SHP77 treated with DMSO at 0.1 percent for 48 hours (cell line): ENCODE data around the gene PCDHGB2.
"Not testable (repeated sequence)": the region's sequence is repeated elsewhere in the genome, so short reads cannot be mapped to it uniquely, and the experiment has no call there.

Experiments used
- DNase-seq: peaks from one replicate; lab custom pipeline; 2025; lab: John Stamatoyannopoulos, UW

Gene PCDHGB2

DNA sequence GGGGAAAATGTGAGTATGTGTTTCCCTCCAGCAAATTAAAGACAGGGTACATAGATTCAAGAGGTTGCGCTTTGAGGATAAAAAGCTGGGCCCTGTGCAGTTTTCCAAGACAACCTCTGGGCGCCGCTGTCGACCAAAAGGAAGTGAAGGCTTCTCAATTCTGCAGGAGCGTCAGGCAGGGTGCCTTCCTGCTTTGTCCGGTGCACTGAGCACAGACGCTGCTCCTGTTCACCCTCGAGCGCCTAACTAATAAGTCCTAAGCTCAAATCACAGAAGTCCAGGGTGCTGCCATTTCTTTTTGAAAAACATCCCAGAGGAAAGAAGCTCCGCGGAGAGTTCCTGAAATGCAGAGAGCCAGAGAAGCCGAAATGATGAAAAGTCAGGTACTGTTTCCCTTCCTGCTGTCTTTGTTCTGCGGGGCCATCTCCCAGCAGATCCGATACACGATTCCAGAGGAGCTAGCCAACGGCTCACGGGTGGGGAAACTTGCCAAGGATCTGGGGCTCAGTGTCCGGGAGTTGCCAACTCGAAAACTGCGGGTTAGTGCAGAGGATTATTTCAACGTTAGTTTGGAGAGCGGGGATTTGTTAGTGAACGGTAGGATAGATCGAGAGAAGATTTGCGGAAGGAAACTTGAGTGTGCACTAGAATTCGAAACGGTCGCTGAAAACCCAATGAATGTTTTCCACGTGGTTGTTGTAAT, 9.7 kb upstream of the PCDHGB2 start, which contains the start of gene PCDHGB1:
TSS of gene PCDHGB1 (plus strand) at position 183 of the 703 bp plus-strand sequence. CDS start at position 345, 162 bp downstream.
- DNase-seq = no peak

DNA sequence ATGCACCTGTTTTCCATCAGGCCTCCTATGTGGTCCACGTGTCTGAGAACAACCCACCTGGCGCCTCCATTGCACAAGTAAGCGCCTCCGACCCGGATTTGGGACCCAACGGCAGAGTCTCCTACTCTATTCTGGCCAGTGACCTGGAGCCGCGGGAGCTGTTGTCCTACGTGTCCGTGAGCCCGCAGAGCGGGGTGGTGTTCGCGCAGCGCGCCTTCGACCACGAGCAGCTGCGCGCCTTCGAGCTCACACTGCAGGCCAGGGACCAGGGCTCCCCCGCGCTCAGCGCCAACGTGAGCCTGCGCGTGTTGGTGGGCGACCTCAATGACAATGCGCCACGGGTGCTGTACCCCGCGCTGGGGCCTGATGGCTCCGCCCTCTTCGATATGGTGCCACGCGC, 8.2 kb upstream of the PCDHGB2 start:
- DNase-seq = no peak

DNA sequence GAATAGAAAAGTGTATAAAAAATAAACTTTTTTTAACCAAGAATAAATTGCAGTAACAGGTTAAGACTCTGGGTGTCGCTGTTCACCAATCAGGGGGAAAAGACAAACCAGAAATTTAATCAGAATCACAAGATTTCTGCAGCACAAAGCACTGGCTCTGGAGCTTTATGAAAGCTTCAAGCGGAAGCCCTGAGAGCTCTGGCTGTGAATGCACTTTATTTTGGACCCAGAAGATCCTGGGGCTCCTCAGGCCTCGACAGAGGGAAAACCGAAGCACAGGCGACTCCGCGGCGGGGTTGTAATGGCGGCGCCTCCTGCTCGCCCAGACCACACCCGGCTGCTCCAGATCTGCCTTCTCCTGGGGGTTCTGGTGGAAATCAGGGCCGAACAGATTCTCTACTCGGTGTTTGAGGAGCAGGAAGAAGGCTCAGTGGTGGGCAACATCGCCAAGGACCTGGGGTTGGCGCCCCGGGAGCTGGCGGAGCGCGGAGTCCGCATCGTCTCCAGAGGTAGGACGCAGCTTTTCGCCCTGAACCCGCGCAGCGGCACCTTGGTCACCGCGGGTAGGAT, 4.8 kb upstream of the PCDHGB2 start, which contains the start of gene PCDHGA4:
TSS of gene PCDHGA4 (plus strand) at position 122 of the 570 bp plus-strand sequence. CDS start at position 209, 87 bp downstream.
- DNase-seq = no peak

DNA sequence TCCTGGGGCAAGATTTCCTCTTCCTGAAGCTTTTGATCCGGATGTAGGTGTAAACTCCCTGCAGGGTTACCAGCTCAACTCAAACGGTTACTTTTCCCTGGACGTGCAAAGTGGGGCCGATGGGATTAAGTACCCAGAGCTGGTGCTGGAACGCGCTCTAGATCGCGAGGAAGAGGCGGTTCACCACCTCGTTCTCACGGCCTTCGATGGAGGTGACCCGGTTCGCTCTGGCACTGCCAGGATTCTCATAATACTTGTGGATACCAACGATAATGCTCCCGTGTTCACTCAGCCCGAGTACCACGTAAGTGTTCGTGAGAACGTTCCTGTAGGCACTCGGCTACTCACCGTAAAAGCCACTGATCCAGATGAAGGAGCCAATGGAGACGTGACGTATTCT, 4.2 kb upstream of the PCDHGB2 start:
- DNase-seq = no peak

DNA sequence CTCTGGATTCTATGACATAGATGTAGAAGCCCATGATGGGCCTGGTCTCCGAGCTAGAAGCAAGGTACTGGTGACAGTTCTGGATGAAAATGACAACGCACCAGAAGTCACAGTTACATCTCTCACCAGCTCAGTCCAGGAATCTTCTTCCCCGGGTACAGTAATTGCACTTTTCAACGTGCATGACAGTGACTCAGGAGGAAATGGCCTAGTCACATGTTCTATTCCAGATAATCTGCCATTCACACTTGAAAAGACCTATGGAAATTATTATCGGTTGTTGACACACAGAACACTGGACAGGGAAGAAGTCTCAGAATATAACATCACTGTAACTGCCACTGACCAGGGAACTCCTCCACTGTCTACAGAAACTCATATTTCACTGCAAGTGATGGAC, 3.7 kb upstream of the PCDHGB2 start:
- DNase-seq = no peak

DNA sequence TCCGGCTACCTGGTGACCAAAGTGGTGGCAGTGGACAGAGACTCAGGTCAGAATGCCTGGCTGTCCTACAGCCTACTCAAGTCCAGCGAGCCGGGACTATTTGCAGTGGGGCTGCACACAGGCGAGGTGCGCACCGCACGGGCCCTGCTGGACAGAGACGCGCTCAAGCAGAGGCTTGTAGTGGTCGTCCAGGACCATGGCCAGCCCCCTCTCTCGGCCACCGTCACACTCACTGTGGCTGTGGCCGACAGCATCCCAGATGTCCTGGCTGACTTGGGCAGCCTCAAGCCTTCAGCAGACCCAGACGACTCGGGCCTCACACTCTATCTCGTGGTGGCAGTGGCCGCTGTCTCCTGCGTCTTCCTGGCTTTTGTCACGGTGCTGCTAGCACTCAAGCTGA, 2.8 kb upstream of the PCDHGB2 start:
- DNase-seq = no peak

DNA sequence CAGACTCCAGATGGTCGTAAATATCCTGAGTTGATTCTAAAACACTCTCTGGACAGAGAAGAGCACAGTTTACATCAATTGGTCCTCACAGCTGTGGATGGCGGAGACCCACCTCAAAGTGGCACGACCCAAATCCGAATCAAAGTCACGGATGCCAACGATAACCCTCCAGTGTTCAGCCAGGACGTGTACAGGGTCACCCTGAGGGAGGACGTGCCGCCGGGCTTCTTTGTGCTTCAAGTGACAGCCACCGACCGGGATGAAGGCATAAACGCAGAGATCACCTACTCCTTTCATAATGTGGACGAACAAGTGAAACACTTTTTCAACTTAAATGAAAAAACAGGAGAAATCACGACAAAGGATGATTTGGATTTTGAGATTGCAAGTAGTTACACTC, 891 bp downstream of the PCDHGB2 start:
- DNase-seq = no peak

DNA sequence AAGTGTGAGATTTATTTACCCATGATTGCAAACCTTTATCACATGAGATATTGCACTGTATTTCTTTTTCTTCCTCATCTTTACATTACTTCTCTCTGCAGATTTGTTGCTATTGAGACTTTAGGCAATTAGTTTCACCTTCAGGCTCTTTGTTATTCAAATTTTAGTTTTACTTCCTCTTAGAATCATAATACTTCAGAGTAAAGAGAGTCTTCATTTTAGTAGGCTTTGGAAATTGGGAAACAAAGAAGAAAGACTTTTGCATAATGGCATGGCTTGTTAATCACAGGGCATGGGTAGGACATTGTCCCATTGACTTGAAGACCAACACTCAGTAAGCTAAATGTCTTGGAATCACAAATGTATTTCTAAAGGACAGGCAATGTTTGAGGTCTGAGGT, 2.9 kb downstream of the PCDHGB2 start:
- no peak for DNase-seq

DNA sequence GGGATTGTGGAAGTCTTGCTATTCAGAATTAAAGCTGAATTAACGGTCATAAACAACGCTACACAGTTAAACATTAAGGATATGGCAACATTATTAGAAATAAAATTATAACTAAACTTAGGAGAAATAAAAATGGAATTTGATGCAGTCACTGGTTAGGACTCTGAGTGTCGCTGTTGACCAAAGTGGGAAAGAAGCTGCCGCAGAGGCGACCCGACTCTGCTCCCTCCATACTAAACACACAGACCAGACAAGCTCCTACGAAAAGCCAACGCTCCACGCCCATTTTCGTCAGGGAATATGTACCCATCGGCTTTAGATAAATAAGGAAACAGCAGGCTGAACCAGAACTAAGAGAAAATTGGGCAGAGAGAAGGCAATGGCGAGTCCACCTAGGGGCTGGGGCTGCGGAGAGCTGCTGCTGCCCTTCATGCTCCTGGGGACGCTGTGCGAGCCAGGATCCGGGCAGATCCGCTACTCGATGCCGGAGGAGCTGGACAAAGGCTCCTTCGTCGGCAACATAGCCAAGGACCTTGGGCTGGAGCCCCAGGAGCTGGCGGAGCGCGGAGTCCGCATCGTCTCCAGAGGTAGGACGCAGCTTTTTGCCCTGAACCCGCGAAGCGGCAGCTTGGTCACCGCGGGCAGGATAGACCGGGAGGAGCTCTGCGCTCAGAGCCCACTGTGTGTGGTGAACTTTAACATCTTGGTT, 4.3 kb downstream of the PCDHGB2 start, which contains the start of gene PCDHGA5:
TSS of gene PCDHGA5 (plus strand) at position 211 of the 709 bp plus-strand sequence. CDS start at position 380, 169 bp downstream.
- DNase-seq = no peak

DNA sequence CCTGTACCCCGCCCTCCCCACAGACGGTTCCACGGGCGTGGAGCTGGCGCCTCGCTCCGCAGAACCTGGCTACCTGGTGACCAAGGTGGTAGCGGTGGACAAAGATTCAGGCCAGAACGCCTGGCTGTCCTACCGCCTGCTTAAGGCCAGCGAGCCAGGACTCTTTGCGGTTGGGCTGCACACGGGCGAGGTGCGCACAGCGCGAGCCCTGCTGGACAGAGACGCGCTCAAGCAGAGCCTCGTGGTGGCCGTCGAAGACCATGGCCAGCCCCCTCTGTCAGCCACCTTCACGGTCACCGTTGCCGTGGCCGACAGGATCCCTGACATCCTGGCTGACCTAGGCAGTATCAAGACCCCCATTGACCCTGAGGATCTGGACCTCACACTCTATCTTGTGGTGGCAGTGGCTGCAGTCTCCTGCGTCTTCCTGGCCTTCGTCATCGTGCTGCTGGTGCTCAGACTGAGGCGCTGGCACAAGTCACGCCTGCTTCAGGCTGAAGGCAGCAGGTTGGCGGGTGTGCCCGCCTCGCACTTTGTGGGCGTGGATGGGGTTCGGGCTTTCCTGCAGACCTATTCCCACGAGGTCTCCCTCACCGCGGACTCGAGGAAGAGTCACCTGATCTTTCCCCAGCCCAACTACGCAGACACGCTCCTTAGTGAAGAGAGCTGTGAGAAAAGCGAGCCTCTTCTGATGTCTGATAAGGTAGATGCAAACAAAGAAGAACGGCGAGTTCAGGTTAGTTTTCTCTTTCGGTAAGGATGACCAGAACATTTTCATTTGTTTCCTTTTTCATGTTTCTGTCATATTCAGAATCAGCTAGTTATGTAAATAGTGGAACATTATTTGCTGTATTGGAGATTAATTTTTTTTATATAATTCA, 6.5 kb downstream of the PCDHGB2 start:
- DNase-seq = no peak

DNA sequence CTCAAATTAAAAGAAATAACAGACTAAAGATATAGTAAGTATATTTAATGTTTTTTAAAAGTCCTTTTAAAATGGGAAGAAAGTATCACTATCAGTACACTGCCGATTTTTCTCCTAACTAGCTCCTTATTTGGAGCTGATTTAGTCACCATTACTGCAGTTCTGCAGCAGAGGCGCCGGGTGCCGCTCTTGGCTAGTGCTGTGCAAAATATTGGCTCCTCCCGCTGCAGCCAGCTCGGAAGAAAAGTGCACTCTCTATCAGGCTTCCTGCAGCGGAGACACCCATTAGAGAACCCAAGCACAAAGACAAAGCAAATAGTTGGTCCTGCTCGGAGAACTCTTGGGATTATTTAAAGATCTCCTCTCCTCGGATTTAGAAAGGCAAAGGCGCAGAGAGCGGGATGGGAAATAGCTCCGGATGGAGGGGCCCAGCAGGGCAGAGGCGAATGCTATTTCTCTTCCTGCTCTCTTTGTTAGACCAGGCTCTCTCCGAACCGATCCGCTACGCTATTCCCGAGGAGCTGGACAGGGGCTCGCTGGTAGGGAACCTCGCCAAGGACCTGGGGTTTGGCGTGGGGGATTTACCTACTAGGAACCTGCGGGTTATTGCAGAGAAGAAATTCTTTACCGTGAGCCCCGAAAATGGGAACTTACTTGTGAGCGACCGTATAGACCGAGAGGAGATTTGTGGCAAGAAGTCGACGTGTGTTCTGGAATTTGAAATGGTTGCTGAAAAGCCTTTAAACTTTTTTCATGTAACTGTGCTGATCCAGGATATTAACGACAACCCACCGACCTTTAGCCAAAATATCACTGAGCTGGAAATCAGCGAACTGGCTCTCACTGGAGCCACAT, 10.4 kb downstream of the PCDHGB2 start, which contains the start of gene PCDHGB3:
TSS of gene PCDHGB3 (plus strand) at position 249 of the 855 bp plus-strand sequence. CDS start at position 402, 153 bp downstream.
- DNase-seq = no peak

DNA sequence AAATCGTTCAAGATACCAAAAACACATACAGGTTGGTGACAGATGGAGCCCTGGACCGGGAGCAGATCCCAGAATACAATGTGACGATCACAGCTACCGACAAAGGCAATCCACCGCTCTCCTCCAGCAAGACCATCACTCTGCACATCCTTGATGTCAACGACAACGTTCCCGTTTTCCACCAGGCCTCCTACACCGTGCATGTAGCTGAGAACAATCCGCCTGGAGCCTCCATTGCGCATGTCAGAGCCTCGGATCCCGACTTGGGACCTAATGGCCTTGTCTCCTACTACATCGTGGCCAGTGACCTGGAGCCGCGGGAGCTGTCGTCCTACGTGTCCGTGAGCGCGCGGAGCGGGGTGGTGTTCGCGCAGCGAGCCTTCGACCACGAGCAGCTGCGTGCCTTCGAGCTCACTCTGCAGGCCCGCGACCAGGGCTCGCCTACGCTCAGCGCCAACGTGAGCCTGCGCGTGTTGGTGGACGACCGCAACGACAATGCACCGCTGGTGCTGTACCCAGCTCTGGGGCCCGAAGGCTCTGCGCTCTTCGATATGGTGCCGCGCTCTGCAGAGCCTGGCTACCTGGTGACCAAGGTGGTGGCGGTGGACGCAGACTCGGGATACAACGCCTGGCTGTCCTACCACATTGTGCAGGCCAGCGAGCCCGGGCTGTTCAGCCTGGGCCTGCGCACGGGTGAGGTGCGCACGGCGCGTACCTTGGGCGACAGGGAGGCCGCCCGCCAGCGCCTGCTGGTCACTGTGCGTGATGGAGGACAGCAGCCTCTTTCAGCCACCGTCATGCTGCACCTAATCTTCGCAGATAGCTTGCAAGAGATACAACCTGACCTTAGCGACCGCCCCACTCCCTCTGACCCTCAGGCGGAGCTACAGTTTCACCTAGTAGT, 12.0 kb downstream of the PCDHGB2 start:
- no peak for DNase-seq

DNA sequence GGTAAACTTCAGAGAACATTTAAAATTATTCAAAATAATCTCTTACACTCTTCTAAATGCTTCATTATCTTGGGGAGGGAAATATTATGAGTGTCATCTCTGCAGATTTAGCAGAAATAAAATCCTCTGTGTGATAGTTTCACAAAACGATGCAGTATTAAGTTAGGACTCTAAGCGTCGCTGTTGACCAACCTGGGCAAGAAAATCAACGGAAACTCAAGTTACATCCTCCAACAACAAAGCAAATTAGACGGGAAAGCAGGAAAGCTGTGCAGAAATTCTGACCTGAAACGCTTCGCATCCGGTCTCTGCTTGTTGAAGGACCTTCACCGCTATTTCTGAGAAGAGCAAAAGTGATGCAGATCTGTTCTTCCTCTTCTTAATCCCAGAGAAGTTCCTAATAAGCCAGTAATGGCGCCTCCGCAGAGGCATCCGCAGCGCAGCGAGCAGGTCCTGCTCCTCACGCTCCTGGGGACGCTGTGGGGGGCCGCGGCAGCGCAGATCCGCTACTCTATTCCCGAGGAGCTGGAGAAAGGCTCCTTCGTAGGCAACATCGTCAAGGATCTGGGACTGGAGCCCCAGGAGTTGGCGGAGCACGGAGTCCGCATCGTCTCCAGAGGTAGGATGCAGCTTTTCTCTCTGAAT, 14.0 kb downstream of the PCDHGB2 start, which contains the start of gene PCDHGA6:
TSS of gene PCDHGA6 (plus strand) at position 219 of the 645 bp plus-strand sequence. CDS start at position 412, 193 bp downstream.
- no peak for DNase-seq

DNA sequence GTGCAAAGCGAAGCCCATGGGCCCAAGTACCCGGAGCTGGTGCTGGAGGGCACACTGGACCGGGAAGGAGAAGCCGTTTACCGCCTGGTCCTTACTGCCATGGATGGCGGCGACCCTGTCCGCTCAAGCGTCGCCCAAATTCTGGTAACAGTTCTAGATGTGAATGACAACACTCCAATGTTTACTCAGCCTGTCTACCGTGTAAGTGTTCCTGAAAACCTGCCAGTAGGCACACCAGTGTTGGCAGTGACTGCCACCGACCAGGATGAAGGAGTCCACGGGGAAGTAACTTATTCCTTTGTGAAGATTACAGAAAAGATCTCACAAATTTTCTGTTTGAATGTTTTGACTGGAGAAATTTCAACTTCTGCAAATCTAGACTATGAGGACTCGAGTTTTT, 14.8 kb downstream of the PCDHGB2 start:
- DNase-seq = no peak

DNA sequence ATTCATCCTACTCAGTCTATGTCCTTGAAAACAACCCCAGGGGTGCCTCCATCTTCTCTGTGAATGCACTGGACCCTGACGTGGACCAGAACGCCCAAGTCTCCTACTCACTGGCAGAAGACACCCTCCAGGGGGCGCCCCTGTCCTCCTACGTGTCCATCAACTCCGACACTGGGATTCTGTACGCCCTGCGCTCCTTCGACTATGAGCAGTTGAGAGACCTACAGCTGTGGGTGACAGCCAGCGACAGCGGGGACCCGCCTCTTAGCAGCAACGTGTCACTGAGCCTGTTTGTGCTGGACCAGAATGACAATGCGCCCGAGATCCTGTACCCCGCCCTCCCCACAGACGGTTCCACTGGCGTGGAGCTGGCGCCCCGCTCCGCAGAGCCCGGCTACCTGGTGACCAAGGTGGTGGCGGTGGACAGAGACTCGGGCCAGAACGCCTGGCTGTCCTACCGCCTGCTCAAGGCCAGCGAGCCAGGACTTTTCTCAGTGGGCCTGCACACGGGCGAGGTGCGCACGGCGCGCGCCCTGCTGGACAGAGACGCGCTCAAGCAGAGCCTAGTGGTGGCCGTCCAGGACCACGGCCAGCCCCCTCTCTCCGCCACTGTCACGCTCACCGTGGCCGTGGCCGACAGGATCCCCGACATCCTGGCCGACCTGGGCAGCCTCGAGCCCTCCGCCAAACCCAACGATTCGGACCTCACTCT, 15.8 kb downstream of the PCDHGB2 start:
- not testable (repeated sequence) for DNase-seq

DNA sequence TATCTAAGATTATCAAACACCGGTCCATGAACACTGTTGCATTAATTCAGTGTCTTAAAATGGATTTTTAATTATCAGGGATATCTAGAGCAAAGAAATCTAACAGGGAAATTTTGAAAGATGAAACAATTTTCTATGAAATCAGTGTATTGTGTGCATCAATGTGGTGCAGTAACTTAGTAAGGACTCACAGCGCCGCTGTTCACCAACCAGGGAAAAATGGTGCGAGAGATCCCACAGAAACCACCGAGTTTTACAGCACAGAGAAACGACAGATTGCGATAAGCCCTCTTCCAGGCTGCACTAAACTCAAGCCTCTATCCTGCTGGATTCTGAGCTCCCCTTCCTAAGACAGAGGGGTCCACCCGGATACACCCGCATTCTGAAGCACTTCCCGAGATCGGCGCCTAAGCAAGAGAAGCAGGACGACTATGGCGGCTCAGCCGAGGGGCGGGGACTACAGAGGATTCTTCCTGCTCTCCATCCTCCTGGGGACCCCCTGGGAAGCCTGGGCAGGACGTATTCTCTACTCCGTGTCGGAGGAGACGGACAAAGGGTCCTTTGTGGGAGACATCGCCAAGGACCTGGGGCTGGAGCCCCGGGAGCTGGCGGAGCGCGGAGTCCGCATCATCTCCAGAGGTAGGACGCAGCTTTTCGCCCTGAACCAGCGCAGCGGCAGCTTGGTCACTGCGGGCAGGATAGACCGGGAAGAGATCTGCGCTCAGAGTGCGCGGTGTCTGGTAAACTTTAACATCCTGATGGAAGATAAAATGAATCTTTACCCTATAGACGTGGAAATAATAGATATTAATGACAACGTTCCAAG, 22.9 kb downstream of the PCDHGB2 start, which contains the start of gene PCDHGA7:
TSS of gene PCDHGA7 (plus strand) at position 274 of the 826 bp plus-strand sequence. CDS start at position 432, 158 bp downstream.
- no peak for DNase-seq

DNA sequence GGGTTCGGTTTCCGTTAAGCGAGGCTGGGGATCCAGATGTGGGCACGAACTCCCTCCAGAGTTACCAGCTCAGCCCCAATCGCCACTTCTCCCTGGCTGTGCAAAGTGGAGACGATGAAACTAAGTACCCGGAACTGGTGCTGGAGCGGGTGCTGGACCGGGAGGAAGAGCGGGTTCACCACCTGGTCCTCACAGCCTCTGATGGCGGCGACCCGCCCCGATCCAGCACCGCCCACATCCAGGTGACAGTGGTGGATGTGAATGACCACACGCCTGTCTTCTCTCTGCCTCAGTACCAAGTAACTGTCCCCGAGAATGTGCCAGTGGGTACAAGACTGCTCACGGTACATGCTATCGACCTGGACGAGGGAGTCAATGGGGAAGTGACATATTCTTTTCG, 23.6 kb downstream of the PCDHGB2 start:
- DNase-seq = no peak
